GM23338 (cell line): ENCODE data around the gene ARHGAP1. TPM values are rescaled to one million over a fixed set of nuclear protein-coding genes. Genes with fewer than 3 reads are reported as not detected.

ENCODE experiments used
- ATAC-seq: fragments of 200-7000 bp; cut with Tn5 transposase; 3 replicates; pipeline ENCODE4 v1.9.1; 2020
- DNase-seq: peaks from one replicate; pipeline ENCODE4 v3.0.0-alpha.2; 2015; ENCODE audit warnings: low spot score
- H2AFZ ChIP-seq: fragments of 200-600 bp; sonication (generic); 2 replicates; pipeline ENCODE4 v1.8.0; 2016; ENCODE audit warnings: antibody characterized with exemption, mild to moderate bottlenecking, moderate library complexity
- H3F3A ChIP-seq: fragments of 200-600 bp; sonication (generic); replicated peaks from 2 replicates; pipeline ENCODE4 v1.8.0; 2017; ENCODE audit warnings: antibody characterized with exemption, mixed run types, low read depth
- H3K27ac ChIP-seq: fragments of 200-600 bp; sonication (generic); 2 replicates; pipeline ENCODE4 v1.6.1; 2016; ENCODE audit warnings: low read depth
- H3K27me3 ChIP-seq: fragments of 200-600 bp; sonication (generic); 2 replicates; pipeline ENCODE4 v1.8.0; 2016; ENCODE audit warnings: mild to moderate bottlenecking, mixed run types, moderate library complexity; ENCODE audit not compliant: insufficient read depth
- H3K36me3 ChIP-seq: fragments of 200-600 bp; sonication (generic); 2 replicates; pipeline ENCODE4 v1.8.0; 2016; ENCODE audit warnings: mild to moderate bottlenecking; ENCODE audit not compliant: insufficient read depth
- H3K4me1 ChIP-seq: fragments of 200-600 bp; sonication (generic); 2 replicates; pipeline ENCODE4 v1.8.0; 2016; ENCODE audit warnings: mild to moderate bottlenecking, moderate library complexity; ENCODE audit not compliant: insufficient read depth
- H3K4me2 ChIP-seq: fragments of 200-600 bp; sonication (generic); 2 replicates; pipeline ENCODE4 v1.7.1; 2017; ENCODE audit warnings: mixed run types
- H3K4me3 ChIP-seq: fragments of 200-600 bp; sonication (generic); 2 replicates; pipeline ENCODE4 v1.6.1; 2016; ENCODE audit warnings: mixed run types
- H3K79me2 ChIP-seq: fragments of 200-600 bp; sonication (generic); replicated peaks from 2 replicates; pipeline ENCODE4 v1.8.0; 2017; ENCODE audit warnings: mild to moderate bottlenecking; ENCODE audit not compliant: insufficient read depth
- H3K9me2 ChIP-seq: fragments of 200-600 bp; sonication (generic); 2 replicates; pipeline ENCODE4 v1.8.0; 2017; ENCODE audit not compliant: insufficient read depth
- H4K20me1 ChIP-seq: fragments of 200-600 bp; sonication (generic); replicated peaks from 2 replicates; pipeline ENCODE4 v1.8.0; 2017; ENCODE audit warnings: mild to moderate bottlenecking; ENCODE audit not compliant: insufficient read depth
- H3K27ac Mint-ChIP-seq: 2 replicates; pipeline ENCODE4 v1.8.0; 2020; ENCODE audit warnings: inconsistent platforms, mild to moderate bottlenecking, moderate library complexity, mixed read lengths
- H3K27me3 Mint-ChIP-seq: 3 replicates; pipeline ENCODE4 v1.8.0; 2022; ENCODE audit warnings: low read depth, mild to moderate bottlenecking, moderate library complexity, mixed read lengths, inconsistent platforms; ENCODE audit not compliant: insufficient read depth, poor library complexity
- H3K36me3 Mint-ChIP-seq: 3 replicates; pipeline ENCODE4 v1.8.0; 2021; ENCODE audit warnings: low read depth, mild to moderate bottlenecking, inconsistent platforms, moderate library complexity, mixed read lengths
- H3K4me1 Mint-ChIP-seq: 3 replicates; pipeline ENCODE4 v1.8.0; 2020; ENCODE audit warnings: mild to moderate bottlenecking, inconsistent platforms, mixed read lengths
- H3K4me3 Mint-ChIP-seq: 3 replicates; pipeline ENCODE4 v1.8.0; 2021; ENCODE audit warnings: moderate library complexity, mild to moderate bottlenecking, inconsistent platforms, mixed read lengths
- H3K9me3 Mint-ChIP-seq: 3 replicates; pipeline ENCODE4 v1.8.0; 2020; ENCODE audit warnings: moderate library complexity, mild to moderate bottlenecking, inconsistent platforms, mixed read lengths
- CREB1 ChIP-seq: fragments of 250-450 bp; sonication (Bioruptor Pico); IDR thresholded peaks from 2 replicates; pipeline ENCODE4 v1.5.0; 2020; ENCODE audit warnings: low read depth, mild to moderate bottlenecking, moderate library complexity
- EZH2 ChIP-seq: fragments of 200-600 bp; sonication (generic); IDR thresholded peaks from one replicate; pipeline ENCODE4 v1.8.0; 2017; ENCODE audit warnings: antibody characterized with exemption, mild to moderate bottlenecking, low read depth; ENCODE audit not compliant: unreplicated experiment
- EZH2phosphoT487 ChIP-seq: fragments of 200-600 bp; sonication (generic); IDR thresholded peaks from one replicate; pipeline ENCODE4 v1.8.1; 2018; ENCODE audit warnings: antibody characterized with exemption; ENCODE audit not compliant: unreplicated experiment
- JUNB ChIP-seq: IDR thresholded peaks from one replicate; pipeline ENCODE4 v1.6.1; 2016; ENCODE audit warnings: antibody characterized with exemption; ENCODE audit not compliant: unreplicated experiment
- NANOG ChIP-seq: IDR thresholded peaks from 2 replicates; pipeline ENCODE4 v1.6.1; 2016; ENCODE audit warnings: antibody characterized with exemption, borderline replicate concordance
- POLR2AphosphoS5 ChIP-seq: IDR thresholded peaks from 2 replicates; pipeline ENCODE4 v1.6.1; 2016; ENCODE audit warnings: antibody characterized with exemption, low read depth
- STAT1 ChIP-seq: IDR thresholded peaks from one replicate; pipeline ENCODE4 v1.6.1; 2016; ENCODE audit warnings: antibody characterized with exemption; ENCODE audit not compliant: unreplicated experiment
- ZNF114 ChIP-seq: fragments of 250-450 bp; sonication (Bioruptor Pico); IDR thresholded peaks from 2 replicates; pipeline ENCODE4 v1.5.0; 2020; ENCODE audit warnings: mild to moderate bottlenecking, moderate library complexity
- polyA plus RNA-seq: library from polyadenylated mRNA; unstranded; fragments of >200 nt; fragmentation: Nextera tagmentation; extraction: Ambion mirVana; gene quantifications from 2 replicates; pipeline ENCODE4 v1.2.1, GENCODE V29; 2016
- total RNA-seq: library from RNA; depleted of rRNA; stranded (reverse); fragments of >200 nt; shearing (Covaris generic); gene quantifications from 2 replicates; pipeline ENCODE4 v1.2.3, GENCODE V29; 2014
- TF ChIP-seq, protein P1 (sequence below): IDR thresholded peaks from 2 replicates; pipeline ENCODE4 v1.6.1; 2016; ENCODE audit warnings: antibody characterized with exemption
- TF ChIP-seq, protein P2 (sequence below), 2 experiments: fragments of 200-600 bp in 1 of 2; sonication (generic) in 1 of 2; conservative IDR thresholded peaks; 2 replicates each; pipeline versions ENCODE4 v1.5.1 to v1.6.1; 2016 to 2017; ENCODE audit warnings: antibody characterized with exemption in 2 of 2, low read depth in 2 of 2, mild to moderate bottlenecking in 2 of 2, moderate library complexity in 1 of 2
- TF ChIP-seq, protein P3 (sequence below): fragments of 250-450 bp; sonication (Bioruptor Pico); IDR thresholded peaks from 2 replicates; pipeline ENCODE4 v1.5.0; 2020; ENCODE audit warnings: mild to moderate bottlenecking, moderate library complexity

The ARHGAP1 gene
- total and polyA plus RNA-seq, 2 experiments from 2014 or later = 23.4 to 38.1 TPM

DNA sequence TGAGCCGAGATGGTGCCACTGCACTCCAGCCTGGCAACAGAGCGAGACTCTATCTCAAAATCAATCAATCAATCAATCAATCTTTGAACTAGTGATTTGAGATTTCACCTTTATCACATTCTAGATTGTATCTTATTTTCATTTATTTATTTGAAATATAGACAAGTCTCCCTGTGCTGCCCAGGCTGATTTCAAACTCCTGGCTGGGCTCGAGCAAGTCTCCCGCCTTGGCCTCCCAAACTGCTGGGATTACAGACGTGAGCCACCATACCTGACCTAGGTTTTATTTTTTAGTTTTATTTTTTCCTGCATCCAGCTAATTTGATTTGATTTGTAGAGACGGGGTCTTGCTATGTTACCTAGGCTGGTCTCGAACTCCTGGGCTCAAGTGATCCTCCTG, 35.7 kb upstream of the ARHGAP1 start (continued):
- TF ChIP-seq, protein P1, sequence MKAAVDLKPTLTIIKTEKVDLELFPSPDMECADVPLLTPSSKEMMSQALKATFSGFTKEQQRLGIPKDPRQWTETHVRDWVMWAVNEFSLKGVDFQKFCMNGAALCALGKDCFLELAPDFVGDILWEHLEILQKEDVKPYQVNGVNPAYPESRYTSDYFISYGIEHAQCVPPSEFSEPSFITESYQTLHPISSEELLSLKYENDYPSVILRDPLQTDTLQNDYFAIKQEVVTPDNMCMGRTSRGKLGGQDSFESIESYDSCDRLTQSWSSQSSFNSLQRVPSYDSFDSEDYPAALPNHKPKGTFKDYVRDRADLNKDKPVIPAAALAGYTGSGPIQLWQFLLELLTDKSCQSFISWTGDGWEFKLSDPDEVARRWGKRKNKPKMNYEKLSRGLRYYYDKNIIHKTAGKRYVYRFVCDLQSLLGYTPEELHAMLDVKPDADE = no peak
- TF ChIP-seq STAT1 = no peak
- no peak for TF ChIP-seq EZH2
- no peak for TF ChIP-seq CREB1
- no peak for TF ChIP-seq JUNB
- TF ChIP-seq, protein P2, sequence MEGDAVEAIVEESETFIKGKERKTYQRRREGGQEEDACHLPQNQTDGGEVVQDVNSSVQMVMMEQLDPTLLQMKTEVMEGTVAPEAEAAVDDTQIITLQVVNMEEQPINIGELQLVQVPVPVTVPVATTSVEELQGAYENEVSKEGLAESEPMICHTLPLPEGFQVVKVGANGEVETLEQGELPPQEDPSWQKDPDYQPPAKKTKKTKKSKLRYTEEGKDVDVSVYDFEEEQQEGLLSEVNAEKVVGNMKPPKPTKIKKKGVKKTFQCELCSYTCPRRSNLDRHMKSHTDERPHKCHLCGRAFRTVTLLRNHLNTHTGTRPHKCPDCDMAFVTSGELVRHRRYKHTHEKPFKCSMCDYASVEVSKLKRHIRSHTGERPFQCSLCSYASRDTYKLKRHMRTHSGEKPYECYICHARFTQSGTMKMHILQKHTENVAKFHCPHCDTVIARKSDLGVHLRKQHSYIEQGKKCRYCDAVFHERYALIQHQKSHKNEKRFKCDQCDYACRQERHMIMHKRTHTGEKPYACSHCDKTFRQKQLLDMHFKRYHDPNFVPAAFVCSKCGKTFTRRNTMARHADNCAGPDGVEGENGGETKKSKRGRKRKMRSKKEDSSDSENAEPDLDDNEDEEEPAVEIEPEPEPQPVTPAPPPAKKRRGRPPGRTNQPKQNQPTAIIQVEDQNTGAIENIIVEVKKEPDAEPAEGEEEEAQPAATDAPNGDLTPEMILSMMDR (conservative IDR thresholded peaks at IDR 0.05; ENCODE audit: low read depth in 2 of 2) = no peak

DNA sequence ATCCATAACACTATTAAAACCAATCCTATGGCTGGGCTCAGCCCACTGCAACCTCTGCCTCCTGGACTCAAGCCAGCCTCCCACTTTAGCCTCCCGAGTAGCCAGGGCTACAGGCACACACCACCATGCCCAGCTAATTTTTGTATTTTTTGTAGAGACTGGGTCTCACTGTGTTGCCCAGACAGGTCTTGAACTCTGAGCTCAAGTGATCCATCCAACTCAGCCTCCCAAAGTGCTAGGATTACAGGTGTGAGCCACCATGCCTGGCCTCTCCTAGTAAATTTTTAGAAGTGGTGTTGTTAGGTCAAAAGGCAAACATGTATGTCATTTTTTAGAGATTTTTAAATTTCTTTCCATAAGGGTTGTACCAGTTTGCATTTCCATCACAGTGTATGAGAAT, 32.8 kb upstream of the ARHGAP1 start:
- Mint-ChIP-seq H3K27me3 (peaks cover 2% of the 10 kb centered on the region), H3K4me3 (no peak overlapping the region), H3K4me1 (no peaks in the 10 kb centered on the region), H3K36me3 (no peaks in the 10 kb centered on the region), H3K9me3 (no peaks in the 10 kb centered on the region), H3K27ac (no peak overlapping the region)
- H3K4me2 ChIP-seq = no peak overlapping the region
- no peaks in the 10 kb centered on the region for H3F3A ChIP-seq
- no peaks in the 10 kb centered on the region for H3K36me3 ChIP-seq
- H3K9me2 ChIP-seq = no peaks in the 10 kb centered on the region
- TF ChIP-seq, protein P2 (conservative IDR thresholded peaks at IDR 0.05; ENCODE audit: low read depth in 2 of 2) = no peak
- TF ChIP-seq EZH2phosphoT487 (no peak), STAT1 (no peak), ZNF114 (no peak), JUNB (no peak), EZH2 (no peak), POLR2AphosphoS5 (no peak), NANOG (no peak)
- TF ChIP-seq, protein P1 = no peak
- TF ChIP-seq, protein P3, sequence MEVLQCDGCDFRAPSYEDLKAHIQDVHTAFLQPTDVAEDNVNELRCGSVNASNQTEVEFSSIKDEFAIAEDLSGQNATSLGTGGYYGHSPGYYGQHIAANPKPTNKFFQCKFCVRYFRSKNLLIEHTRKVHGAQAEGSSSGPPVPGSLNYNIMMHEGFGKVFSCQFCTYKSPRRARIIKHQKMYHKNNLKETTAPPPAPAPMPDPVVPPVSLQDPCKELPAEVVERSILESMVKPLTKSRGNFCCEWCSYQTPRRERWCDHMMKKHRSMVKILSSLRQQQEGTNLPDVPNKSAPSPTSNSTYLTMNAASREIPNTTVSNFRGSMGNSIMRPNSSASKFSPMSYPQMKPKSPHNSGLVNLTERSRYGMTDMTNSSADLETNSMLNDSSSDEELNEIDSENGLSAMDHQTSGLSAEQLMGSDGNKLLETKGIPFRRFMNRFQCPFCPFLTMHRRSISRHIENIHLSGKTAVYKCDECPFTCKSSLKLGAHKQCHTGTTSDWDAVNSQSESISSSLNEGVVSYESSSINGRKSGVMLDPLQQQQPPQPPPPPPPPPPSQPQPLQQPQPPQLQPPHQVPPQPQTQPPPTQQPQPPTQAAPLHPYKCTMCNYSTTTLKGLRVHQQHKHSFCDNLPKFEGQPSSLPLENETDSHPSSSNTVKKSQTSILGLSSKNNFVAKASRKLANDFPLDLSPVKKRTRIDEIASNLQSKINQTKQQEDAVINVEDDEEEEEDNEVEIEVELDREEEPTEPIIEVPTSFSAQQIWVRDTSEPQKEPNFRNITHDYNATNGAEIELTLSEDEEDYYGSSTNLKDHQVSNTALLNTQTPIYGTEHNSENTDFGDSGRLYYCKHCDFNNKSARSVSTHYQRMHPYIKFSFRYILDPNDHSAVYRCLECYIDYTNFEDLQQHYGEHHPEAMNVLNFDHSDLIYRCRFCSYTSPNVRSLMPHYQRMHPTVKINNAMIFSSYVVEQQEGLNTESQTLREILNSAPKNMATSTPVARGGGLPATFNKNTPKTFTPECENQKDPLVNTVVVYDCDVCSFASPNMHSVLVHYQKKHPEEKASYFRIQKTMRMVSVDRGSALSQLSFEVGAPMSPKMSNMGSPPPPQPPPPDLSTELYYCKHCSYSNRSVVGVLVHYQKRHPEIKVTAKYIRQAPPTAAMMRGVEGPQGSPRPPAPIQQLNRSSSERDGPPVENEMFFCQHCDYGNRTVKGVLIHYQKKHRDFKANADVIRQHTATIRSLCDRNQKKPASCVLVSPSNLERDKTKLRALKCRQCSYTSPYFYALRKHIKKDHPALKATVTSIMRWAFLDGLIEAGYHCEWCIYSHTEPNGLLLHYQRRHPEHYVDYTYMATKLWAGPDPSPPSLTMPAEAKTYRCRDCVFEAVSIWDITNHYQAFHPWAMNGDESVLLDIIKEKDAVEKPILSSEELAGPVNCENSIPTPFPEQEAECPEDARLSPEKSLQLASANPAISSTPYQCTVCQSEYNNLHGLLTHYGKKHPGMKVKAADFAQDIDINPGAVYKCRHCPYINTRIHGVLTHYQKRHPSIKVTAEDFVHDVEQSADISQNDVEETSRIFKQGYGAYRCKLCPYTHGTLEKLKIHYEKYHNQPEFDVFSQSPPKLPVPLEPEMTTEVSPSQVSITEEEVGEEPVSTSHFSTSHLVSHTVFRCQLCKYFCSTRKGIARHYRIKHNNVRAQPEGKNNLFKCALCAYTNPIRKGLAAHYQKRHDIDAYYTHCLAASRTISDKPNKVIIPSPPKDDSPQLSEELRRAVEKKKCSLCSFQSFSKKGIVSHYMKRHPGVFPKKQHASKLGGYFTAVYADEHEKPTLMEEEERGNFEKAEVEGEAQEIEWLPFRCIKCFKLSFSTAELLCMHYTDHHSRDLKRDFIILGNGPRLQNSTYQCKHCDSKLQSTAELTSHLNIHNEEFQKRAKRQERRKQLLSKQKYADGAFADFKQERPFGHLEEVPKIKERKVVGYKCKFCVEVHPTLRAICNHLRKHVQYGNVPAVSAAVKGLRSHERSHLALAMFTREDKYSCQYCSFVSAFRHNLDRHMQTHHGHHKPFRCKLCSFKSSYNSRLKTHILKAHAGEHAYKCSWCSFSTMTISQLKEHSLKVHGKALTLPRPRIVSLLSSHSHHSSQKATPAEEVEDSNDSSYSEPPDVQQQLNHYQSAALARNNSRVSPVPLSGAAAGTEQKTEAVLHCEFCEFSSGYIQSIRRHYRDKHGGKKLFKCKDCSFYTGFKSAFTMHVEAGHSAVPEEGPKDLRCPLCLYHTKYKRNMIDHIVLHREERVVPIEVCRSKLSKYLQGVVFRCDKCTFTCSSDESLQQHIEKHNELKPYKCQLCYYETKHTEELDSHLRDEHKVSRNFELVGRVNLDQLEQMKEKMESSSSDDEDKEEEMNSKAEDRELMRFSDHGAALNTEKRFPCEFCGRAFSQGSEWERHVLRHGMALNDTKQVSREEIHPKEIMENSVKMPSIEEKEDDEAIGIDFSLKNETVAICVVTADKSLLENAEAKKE (CRISPR knock-in tag) = no peak
- no peak overlapping the region for H3K4me3 ChIP-seq
- no peak overlapping the region for H2AFZ ChIP-seq
- H3K4me1 ChIP-seq = no peaks in the 10 kb centered on the region
- no peaks in the 10 kb centered on the region for H3K27me3 ChIP-seq
- H4K20me1 ChIP-seq = no peaks in the 10 kb centered on the region
- DNase-seq (no peak), ATAC-seq (no peak)
- H3K79me2 ChIP-seq = no peaks in the 10 kb centered on the region
- no peak overlapping the region for H3K27ac ChIP-seq
